Measurements from ENCODE around the gene ZNF528. TPM values are rescaled to one million over a fixed set of nuclear protein-coding genes. Genes with fewer than 3 reads are reported as not detected.

The ZNF528 gene
- total and polyA plus RNA-seq, 2 experiments from 2014 or later = 25.5 to 30.0 TPM

GRCh38 chr19:52415711-52416110 lies 18.1 kb downstream of the ZNF528 start:
- no peak overlapping the region for H3K27ac Mint-ChIP-seq
- H3K9me3 Mint-ChIP-seq = peaks cover 88% of the 10 kb centered on the region

More at GRCh38 chr19:52415711-52416110, 18.1 kb downstream of the ZNF528 start:
- ATAC-seq (no peak), DNase-seq (ENCODE audit: low spot score) (no peak)
- peaks cover 22% of the 10 kb centered on the region for H3K36me3 ChIP-seq (ENCODE audit: insufficient read depth)
- no peaks in the 10 kb centered on the region for H3K27me3 ChIP-seq (ENCODE audit: insufficient read depth)
- no peaks in the 10 kb centered on the region for H3K4me1 ChIP-seq (ENCODE audit: insufficient read depth)
- peaks cover 72% of the 10 kb centered on the region for H3K36me3 Mint-ChIP-seq (ENCODE audit: low read depth)
- H4K20me1 ChIP-seq (replicated peaks; ENCODE audit: insufficient read depth) = no peaks in the 10 kb centered on the region
- no peak overlapping the region for H2AFZ ChIP-seq
- no peak overlapping the region for H3K4me3 ChIP-seq
- H3K4me2 ChIP-seq = no peak overlapping the region
- H3F3A ChIP-seq (replicated peaks; ENCODE audit: low read depth) = no peaks in the 10 kb centered on the region
- no peaks in the 10 kb centered on the region for H3K79me2 ChIP-seq (replicated peaks; ENCODE audit: insufficient read depth)
- no peaks in the 10 kb centered on the region for H3K4me1 Mint-ChIP-seq
- no peak overlapping the region for H3K4me3 Mint-ChIP-seq
- H3K27ac ChIP-seq (ENCODE audit: low read depth) = no peak overlapping the region
- peaks cover 3% of the 10 kb centered on the region for H3K27me3 Mint-ChIP-seq (ENCODE audit: insufficient read depth, low read depth, poor library complexity)
- TF ChIP-seq JUNB (IDR thresholded peaks at IDR 0.05; ENCODE audit: unreplicated experiment) (no peak), ZNF462 (CRISPR knock-in tag; IDR thresholded peaks at IDR 0.05) (no peak), REST (IDR thresholded peaks at IDR 0.05; ENCODE audit: unreplicated experiment) (no peak), STAT1 (IDR thresholded peaks at IDR 0.05; ENCODE audit: unreplicated experiment) (no peak), ZNF331 (CRISPR knock-in tag; IDR thresholded peaks at IDR 0.05; ENCODE audit: low read depth) (no peak)
- TF ChIP-seq, protein P1, sequence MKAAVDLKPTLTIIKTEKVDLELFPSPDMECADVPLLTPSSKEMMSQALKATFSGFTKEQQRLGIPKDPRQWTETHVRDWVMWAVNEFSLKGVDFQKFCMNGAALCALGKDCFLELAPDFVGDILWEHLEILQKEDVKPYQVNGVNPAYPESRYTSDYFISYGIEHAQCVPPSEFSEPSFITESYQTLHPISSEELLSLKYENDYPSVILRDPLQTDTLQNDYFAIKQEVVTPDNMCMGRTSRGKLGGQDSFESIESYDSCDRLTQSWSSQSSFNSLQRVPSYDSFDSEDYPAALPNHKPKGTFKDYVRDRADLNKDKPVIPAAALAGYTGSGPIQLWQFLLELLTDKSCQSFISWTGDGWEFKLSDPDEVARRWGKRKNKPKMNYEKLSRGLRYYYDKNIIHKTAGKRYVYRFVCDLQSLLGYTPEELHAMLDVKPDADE (IDR thresholded peaks at IDR 0.05) = no peak
- TF ChIP-seq, protein P2, sequence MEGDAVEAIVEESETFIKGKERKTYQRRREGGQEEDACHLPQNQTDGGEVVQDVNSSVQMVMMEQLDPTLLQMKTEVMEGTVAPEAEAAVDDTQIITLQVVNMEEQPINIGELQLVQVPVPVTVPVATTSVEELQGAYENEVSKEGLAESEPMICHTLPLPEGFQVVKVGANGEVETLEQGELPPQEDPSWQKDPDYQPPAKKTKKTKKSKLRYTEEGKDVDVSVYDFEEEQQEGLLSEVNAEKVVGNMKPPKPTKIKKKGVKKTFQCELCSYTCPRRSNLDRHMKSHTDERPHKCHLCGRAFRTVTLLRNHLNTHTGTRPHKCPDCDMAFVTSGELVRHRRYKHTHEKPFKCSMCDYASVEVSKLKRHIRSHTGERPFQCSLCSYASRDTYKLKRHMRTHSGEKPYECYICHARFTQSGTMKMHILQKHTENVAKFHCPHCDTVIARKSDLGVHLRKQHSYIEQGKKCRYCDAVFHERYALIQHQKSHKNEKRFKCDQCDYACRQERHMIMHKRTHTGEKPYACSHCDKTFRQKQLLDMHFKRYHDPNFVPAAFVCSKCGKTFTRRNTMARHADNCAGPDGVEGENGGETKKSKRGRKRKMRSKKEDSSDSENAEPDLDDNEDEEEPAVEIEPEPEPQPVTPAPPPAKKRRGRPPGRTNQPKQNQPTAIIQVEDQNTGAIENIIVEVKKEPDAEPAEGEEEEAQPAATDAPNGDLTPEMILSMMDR (conservative IDR thresholded peaks at IDR 0.05; ENCODE audit: low read depth in 2 of 2) = no peak
- no peaks in the 10 kb centered on the region for H3K9me2 ChIP-seq (ENCODE audit: insufficient read depth)

All from GM23338 (cell line).